B cell (primary cell): ENCODE results near the gene BTNL2.

ENCODE experiments used
- CTCF ChIP-seq: fragments of 200-600 bp; IDR thresholded peaks from one replicate; pipeline ENCODE4 v1.8.0; 2022; ENCODE audit warnings: antibody characterized with exemption, mild to moderate bottlenecking
- EZH2 ChIP-seq: IDR thresholded peaks from 2 replicates; pipeline ENCODE4 v1.6.1; 2012; ENCODE audit warnings: borderline replicate concordance, low read depth, mild to moderate bottlenecking, moderate library complexity, low read length; ENCODE audit not compliant: insufficient read depth, poor library complexity, severe bottlenecking

DNA sequence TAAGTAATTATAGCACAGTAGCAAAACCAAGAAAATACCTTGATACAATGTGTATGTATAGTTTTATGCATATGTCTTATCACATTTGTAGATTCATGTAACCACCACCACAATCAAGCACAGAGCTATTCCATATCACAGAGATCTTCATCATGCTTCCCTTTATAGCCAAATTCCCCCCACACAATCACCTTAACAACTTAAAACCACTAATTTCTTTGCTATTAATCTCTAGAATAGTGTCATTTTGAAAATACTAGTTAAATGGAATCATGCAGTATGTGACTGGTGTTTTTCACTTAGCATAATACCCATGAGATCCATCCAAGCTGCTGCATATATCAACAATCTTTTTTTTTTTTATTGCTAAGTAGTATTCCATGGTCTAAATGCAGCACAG, 41.0 kb upstream of the BTNL2 start:
- TF ChIP-seq CTCF (no peak), EZH2 (no peak)
